ENCODE measurements around the gene PDAP1. TPM values are rescaled to one million over a fixed set of nuclear protein-coding genes. Genes with fewer than 3 reads are reported as not detected.
"Not testable (repeated sequence)": the region's sequence is repeated elsewhere in the genome, so short reads cannot be mapped to it uniquely, and the experiment has no call there.

The PDAP1 gene
- total RNA-seq, 2 experiments from 2014 or later = 94.7 to 128 TPM

GRCh38 chr7:99419323-99420021 lies 11.1 kb upstream of the PDAP1 start:
- H3K27me3 Mint-ChIP-seq = no peaks in the 10 kb centered on the region
- no peaks in the 10 kb centered on the region for H3K9me3 Mint-ChIP-seq (ENCODE audit: low read depth)
- ATAC-seq (no peak), DNase-seq (no peak)
- H3K27ac Mint-ChIP-seq = no peak overlapping the region
- H3K36me3 Mint-ChIP-seq = peaks cover 38% of the 10 kb centered on the region
- no peak overlapping the region for H3K4me3 Mint-ChIP-seq
- CTCF ChIA-PET = interaction anchor here (1.2 to 1.6 kb wide), 2 partner anchors 11 to 53 kb away, joined by 3 to 5 read pairs; partner anchors contain the start of genes BUD31 and PDAP1
- peaks cover 3% of the 10 kb centered on the region for H3K4me1 Mint-ChIP-seq

GRCh38 chr7:99418260-99418659 lies 9.9 kb upstream of the PDAP1 start:
- H3K36me3 Mint-ChIP-seq = peaks cover 39% of the 10 kb centered on the region
- H3K9me3 Mint-ChIP-seq (ENCODE audit: low read depth) = no peaks in the 10 kb centered on the region
- CTCF ChIA-PET = no interaction called here
- no peak for DNase-seq
- ATAC-seq = no peak
- no peaks in the 10 kb centered on the region for H3K27me3 Mint-ChIP-seq
- no peak overlapping the region for H3K27ac Mint-ChIP-seq
- peaks cover 4% of the 10 kb centered on the region for H3K4me1 Mint-ChIP-seq
- no peak overlapping the region for H3K4me3 Mint-ChIP-seq

GRCh38 chr7:99415513-99416127 lies 7.2 kb upstream of the PDAP1 start:
- H3K4me3 Mint-ChIP-seq; H3K27me3 Mint-ChIP-seq; H3K27ac Mint-ChIP-seq; ATAC-seq; DNase-seq; H3K9me3 Mint-ChIP-seq (ENCODE audit: low read depth): not testable (repeated sequence)
- H3K36me3 Mint-ChIP-seq = peaks cover 55% of the 10 kb centered on the region
- peaks cover 18% of the 10 kb centered on the region for H3K4me1 Mint-ChIP-seq
- CTCF ChIA-PET = interaction anchor here (0.8 to 1.8 kb wide), 6 partner anchors 8 to 102 kb away, joined by 3 to 6 read pairs (median 3); partner anchors contain the start of genes CPSF4 and PTCD1

GRCh38 chr7:99410635-99411034 lies 2.2 kb upstream of the PDAP1 start:
- H3K4me3 Mint-ChIP-seq = peak overlapping the region; percentile 96
- H3K4me1 Mint-ChIP-seq = peaks cover 43% of the 10 kb centered on the region
- no peak for DNase-seq
- no peaks in the 10 kb centered on the region for H3K27me3 Mint-ChIP-seq
- no peaks in the 10 kb centered on the region for H3K9me3 Mint-ChIP-seq (ENCODE audit: low read depth)
- ATAC-seq = no peak
- CTCF ChIA-PET = no interaction called here
- H3K27ac Mint-ChIP-seq = peak overlapping the region; percentile 58
- peaks cover 33% of the 10 kb centered on the region for H3K36me3 Mint-ChIP-seq

- CTCF ChIA-PET = interaction anchor here (1.0 to 2.9 kb wide), 3 partner anchors 10 to 65 kb away, joined by 3 to 10 read pairs (median 3); no protein-coding TSS in a partner anchor
- ATAC-seq (no peak), DNase-seq (no peak)
- Mint-ChIP-seq H3K27me3 (no peaks in the 10 kb centered on the region), H3K9me3 (ENCODE audit: low read depth) (no peaks in the 10 kb centered on the region), H3K36me3 (peaks cover 28% of the 10 kb centered on the region), H3K27ac (peak overlapping the region; percentile 90), H3K4me3 (peak overlapping the region; percentile 96), H3K4me1 (peaks cover 47% of the 10 kb centered on the region)
These were observed 1.4 kb upstream of the PDAP1 start for GRCh38 chr7:99409806-99410205.

GRCh38 chr7:99409192-99409572 lies 785 bp upstream of the PDAP1 start:
- CTCF ChIA-PET = interaction anchor here (0.8 to 2.9 kb wide), 8 partner anchors 10 to 215 kb away, joined by 3 to 10 read pairs (median 4); partner anchors contain the start of gene ZKSCAN5
- H3K27ac Mint-ChIP-seq = peak overlapping the region; percentile 90
- peaks cover 49% of the 10 kb centered on the region for H3K4me1 Mint-ChIP-seq
- peak; percentile 8 for ATAC-seq
- no peaks in the 10 kb centered on the region for H3K9me3 Mint-ChIP-seq (ENCODE audit: low read depth)
- no peak for DNase-seq
- H3K27me3 Mint-ChIP-seq = no peaks in the 10 kb centered on the region
- peaks cover 28% of the 10 kb centered on the region for H3K36me3 Mint-ChIP-seq
- peak overlapping the region; percentile 96 for H3K4me3 Mint-ChIP-seq

GRCh38 chr7:99407872-99408378 lies 472 bp downstream of the PDAP1 start:
- no peaks in the 10 kb centered on the region for H3K9me3 Mint-ChIP-seq (ENCODE audit: low read depth)
- CTCF ChIA-PET = interaction anchor here (0.8 to 2.9 kb wide), 13 partner anchors 8 to 216 kb away, joined by 3 to 17 read pairs (median 3); partner anchors contain the start of gene ZKSCAN5
- ATAC-seq (peak; percentile 16), DNase-seq (peak; percentile 64)
- H3K36me3 Mint-ChIP-seq = peaks cover 30% of the 10 kb centered on the region
- H3K27me3 Mint-ChIP-seq = no peaks in the 10 kb centered on the region
- peak overlapping the region; percentile 96 for H3K4me3 Mint-ChIP-seq
- H3K4me1 Mint-ChIP-seq = peaks cover 50% of the 10 kb centered on the region
- peak overlapping the region; percentile 90 for H3K27ac Mint-ChIP-seq

GRCh38 chr7:99406557-99406956 lies 1.8 kb downstream of the PDAP1 start:
- ATAC-seq (no peak), DNase-seq (no peak)
- Mint-ChIP-seq H3K4me1 (peaks cover 46% of the 10 kb centered on the region), H3K36me3 (peaks cover 25% of the 10 kb centered on the region), H3K4me3 (peak overlapping the region; percentile 96), H3K9me3 (ENCODE audit: low read depth) (no peaks in the 10 kb centered on the region), H3K27ac (peak overlapping the region; percentile 90), H3K27me3 (no peaks in the 10 kb centered on the region)
- CTCF ChIA-PET = interaction anchor here (0.8 to 1.7 kb wide), 7 partner anchors 9 to 432 kb away, joined by 3 to 17 read pairs (median 3); no protein-coding TSS in a partner anchor

GRCh38 chr7:99404977-99405320 lies 3.4 kb downstream of the PDAP1 start:
- Mint-ChIP-seq H3K27ac (no peak overlapping the region), H3K36me3 (peaks cover 22% of the 10 kb centered on the region), H3K27me3 (no peaks in the 10 kb centered on the region), H3K9me3 (ENCODE audit: low read depth) (no peaks in the 10 kb centered on the region), H3K4me1 (peaks cover 32% of the 10 kb centered on the region), H3K4me3 (no peak overlapping the region)
- no peak for ATAC-seq
- CTCF ChIA-PET = no interaction called here
- no peak for DNase-seq

GRCh38 chr7:99404235-99404976 lies 4.0 kb downstream of the PDAP1 start:
- no peaks in the 10 kb centered on the region for H3K27me3 Mint-ChIP-seq
- CTCF ChIA-PET = no interaction called here
- no peak for DNase-seq
- peaks cover 22% of the 10 kb centered on the region for H3K36me3 Mint-ChIP-seq
- no peak overlapping the region for H3K4me3 Mint-ChIP-seq
- peaks cover 29% of the 10 kb centered on the region for H3K4me1 Mint-ChIP-seq
- peak overlapping the region; percentile 8 for H3K27ac Mint-ChIP-seq
- no peaks in the 10 kb centered on the region for H3K9me3 Mint-ChIP-seq (ENCODE audit: low read depth)
- no peak for ATAC-seq

- no peak overlapping the region for H3K4me3 Mint-ChIP-seq
- DNase-seq = no peak
- CTCF ChIA-PET = no interaction called here
- H3K4me1 Mint-ChIP-seq = peaks cover 29% of the 10 kb centered on the region
- ATAC-seq = no peak
- peaks cover 22% of the 10 kb centered on the region for H3K36me3 Mint-ChIP-seq
- H3K9me3 Mint-ChIP-seq (ENCODE audit: low read depth) = no peaks in the 10 kb centered on the region
- H3K27me3 Mint-ChIP-seq = no peaks in the 10 kb centered on the region
- H3K27ac Mint-ChIP-seq = peak overlapping the region; percentile 9
These were observed 4.6 kb downstream of the PDAP1 start for GRCh38 chr7:99403764-99404163.

- H3K4me1 Mint-ChIP-seq = peaks cover 29% of the 10 kb centered on the region
These were observed 5.5 kb downstream of the PDAP1 start for GRCh38 chr7:99402854-99403253.

GRCh38 chr7:99399597-99399996 lies 8.8 kb downstream of the PDAP1 start:
- Mint-ChIP-seq H3K4me1 (peaks cover 6% of the 10 kb centered on the region), H3K27me3 (no peaks in the 10 kb centered on the region), H3K4me3 (no peak overlapping the region), H3K9me3 (ENCODE audit: low read depth) (no peaks in the 10 kb centered on the region), H3K36me3 (peaks cover 50% of the 10 kb centered on the region), H3K27ac (peak overlapping the region; percentile 65)
- ATAC-seq = no peak
- CTCF ChIA-PET = interaction anchor here (2.5 kb wide), 1 partner anchor 9 kb away, joined by 10 read pairs; the partner anchor contains the start of genes BUD31 and PDAP1
- DNase-seq = no peak

More at GRCh38 chr7:99402854-99403253, 5.5 kb downstream of the PDAP1 start:
- Mint-ChIP-seq H3K9me3 (ENCODE audit: low read depth) (no peaks in the 10 kb centered on the region), H3K27ac (peak overlapping the region; percentile 7), H3K4me3 (no peak overlapping the region), H3K36me3 (peaks cover 25% of the 10 kb centered on the region), H3K27me3 (no peaks in the 10 kb centered on the region)
- CTCF ChIA-PET = no interaction called here
- DNase-seq (no peak), ATAC-seq (no peak)

All from activated CD8-positive, alpha-beta memory T cell treated with anti-CD3 and anti-CD28 coated beads, Interleukin-2, amount 10 ng/mL, durations not matched to agents 7 days and 5 days (primary cell).